ENCODE results near the gene BCR. TPM values are rescaled to one million over a fixed set of nuclear protein-coding genes. Genes with fewer than 3 reads are reported as not detected.
"Not testable (repeated sequence)": the region's sequence is repeated elsewhere in the genome, so short reads cannot be mapped to it uniquely, and the experiment has no call there.

BCR gene
- total and polyA plus RNA-seq, 2 donors (not counting 1 experiment from before 2014, with no cell fraction given) = 30.2 to 46.4 TPM

- H3K79me2 ChIP-seq (ENCODE audit: control insufficient read depth, insufficient read depth, low read length); H3K9me3 Mint-ChIP-seq (ENCODE audit: insufficient read depth); CTCF ChIA-PET; H3K4me3 Mint-ChIP-seq; H3K4me1 ChIP-seq (ENCODE audit: control insufficient read depth in 2 of 2, insufficient read depth in 2 of 2, low read length in 2 of 2); H3K4me1 Mint-ChIP-seq; DNase-seq; intact Hi-C loops (cut with micrococcal nuclease); H3K36me3 ChIP-seq (replicated peaks in 1 of 2; ENCODE audit: control extremely low read depth in 1 of 2, control insufficient read depth in 1 of 2, extremely low read depth in 1 of 2, insufficient read depth in 2 of 2, low read length in 1 of 2); H3K9ac ChIP-seq (ENCODE audit: low read length); ATAC-seq (ENCODE audit: low read depth); H3K4me3 ChIP-seq (ENCODE audit: control extremely low read depth in 1 of 5, extremely low read depth in 1 of 5, insufficient read depth in 1 of 5, low read depth in 2 of 5, low read length in 4 of 5); H2AFZ ChIP-seq (ENCODE audit: insufficient read depth, low read depth, low read length, poor library complexity, severe bottlenecking); H3K27ac ChIP-seq (ENCODE audit: low read length in 2 of 2); H4K20me1 ChIP-seq (ENCODE audit: control insufficient read depth, insufficient read depth, low read length, poor library complexity, severe bottlenecking); H3K27ac Mint-ChIP-seq; H3K27me3 ChIP-seq (replicated peaks in 1 of 4; ENCODE audit: control extremely low read depth in 1 of 4, control insufficient read depth in 3 of 4, insufficient read depth in 4 of 4, low read length in 3 of 4); H3K4me2 ChIP-seq (replicated peaks; ENCODE audit: low read depth, low read length, poor library complexity, severe bottlenecking); H3K9me3 ChIP-seq (ENCODE audit: control extremely low read depth in 1 of 3, control insufficient read depth in 2 of 3, insufficient read depth in 1 of 3, low read length in 2 of 3): not testable (repeated sequence)
- peaks cover 12% of the 10 kb centered on the region for H3K27me3 Mint-ChIP-seq
- POLR2A ChIA-PET = interaction anchor here (0.6 kb wide), 1 partner anchor 721 kb away, joined by 3 read pairs; no protein-coding TSS in a partner anchor
- no CpG with 5 or more reads among the region's 10 CpGs for WGBS (ENCODE audit: insufficient coverage)
Observed at GRCh38 chr22:23341942-23342695, 161.8 kb downstream of the BCR start.

GRCh38 chr22:23351321-23351720 lies 171.0 kb downstream of the BCR start:
- no peak overlapping the region for H3K27ac Mint-ChIP-seq

More at GRCh38 chr22:23351321-23351720, 171.0 kb downstream of the BCR start:
- Histone ChIP-seq H3K4me2 (replicated peaks; ENCODE audit: low read depth, low read length, poor library complexity, severe bottlenecking) (no peak overlapping the region), H4K20me1 (ENCODE audit: control insufficient read depth, insufficient read depth, low read length, poor library complexity, severe bottlenecking) (no peaks in the 10 kb centered on the region), H3K36me3 (replicated peaks in 1 of 2; ENCODE audit: control extremely low read depth in 1 of 2, control insufficient read depth in 1 of 2, extremely low read depth in 1 of 2, insufficient read depth in 2 of 2, low read length in 1 of 2) (no peaks in the 10 kb centered on the region), H3K27me3 (replicated peaks in 1 of 4; ENCODE audit: control extremely low read depth in 1 of 4, control insufficient read depth in 3 of 4, insufficient read depth in 4 of 4, low read length in 3 of 4) (peaks cover 0 to 9% (median 2%) of the 10 kb centered on the region in 4 experiments), H3K79me2 (ENCODE audit: control insufficient read depth, insufficient read depth, low read length) (no peaks in the 10 kb centered on the region), H3K9me3 (ENCODE audit: control extremely low read depth in 1 of 3, control insufficient read depth in 2 of 3, insufficient read depth in 1 of 3, low read length in 2 of 3) (no peaks in the 10 kb centered on the region), H3K4me1 (ENCODE audit: control insufficient read depth in 2 of 2, insufficient read depth in 2 of 2, low read length in 2 of 2) (no peaks in the 10 kb centered on the region), H3K9ac (ENCODE audit: low read length) (no peak overlapping the region), H2AFZ (ENCODE audit: insufficient read depth, low read depth, low read length, poor library complexity, severe bottlenecking) (no peak overlapping the region), H3K27ac (ENCODE audit: low read length in 2 of 2) (no peak overlapping the region), H3K4me3 (ENCODE audit: control extremely low read depth in 1 of 5, extremely low read depth in 1 of 5, insufficient read depth in 1 of 5, low read depth in 2 of 5, low read length in 4 of 5) (no peak overlapping the region)
- ChIA-PET CTCF (interaction anchor here (1.0 kb wide), 1 partner anchor 10 kb away, joined by 3 read pairs; no protein-coding TSS in a partner anchor), POLR2A (no interaction called here)
- H3K27me3 Mint-ChIP-seq = peaks cover 21% of the 10 kb centered on the region
- ATAC-seq (ENCODE audit: low read depth) (no peak), DNase-seq (no peak)
- peaks cover 2% of the 10 kb centered on the region for H3K9me3 Mint-ChIP-seq (ENCODE audit: insufficient read depth)
- no peak overlapping the region for H3K4me3 Mint-ChIP-seq
- intact Hi-C loops (cut with micrococcal nuclease) = no loop called here
- TF ChIP-seq EZH2 (IDR thresholded peaks at IDR 0.05; ENCODE audit: borderline replicate concordance, insufficient read depth, low read depth, low read length, poor library complexity, severe bottlenecking) = no peak
- TF ChIP-seq CTCF (IDR thresholded peaks at IDR 0.05) = no peak
- no peaks in the 10 kb centered on the region for H3K4me1 Mint-ChIP-seq
- no CpG with 5 or more reads among the region's 1 CpG for WGBS (ENCODE audit: insufficient coverage)

Data from B cell (primary cell).